Neural progenitor cell (in vitro differentiated cells): Measurements from ENCODE around the gene SLC17A6. TPM values are rescaled to one million over a fixed set of nuclear protein-coding genes. Genes with fewer than 3 reads are reported as not detected.
A peak's percentile ranks its signal among the peaks of the same experiment; 100 is the strongest.

Source experiments
- DNase-seq: peaks from one replicate; pipeline ENCODE4 v3.0.0-alpha.2; 2016; ENCODE audit warnings: low spot score
- H2AFZ ChIP-seq: fragments of 200-600 bp; sonication (generic); replicated peaks from 2 replicates; pipeline ENCODE4 v1.6.1; 2016; ENCODE audit warnings: antibody characterized with exemption
- H3F3A ChIP-seq: fragments of 200-600 bp; sonication (generic); 2 replicates; pipeline ENCODE4 v1.6.1; 2016; ENCODE audit warnings: antibody characterized with exemption, low read depth
- H3K27ac ChIP-seq: fragments of 200-600 bp; sonication (generic); 2 replicates; pipeline ENCODE4 v1.5.1; 2016; ENCODE audit warnings: mild to moderate bottlenecking
- H3K27me3 ChIP-seq: fragments of 200-600 bp; sonication (generic); 2 replicates; pipeline ENCODE4 v1.6.1; 2016; ENCODE audit warnings: mild to moderate bottlenecking, moderate library complexity
- H3K36me3 ChIP-seq: fragments of 200-600 bp; sonication (generic); 2 replicates; pipeline ENCODE4 v1.5.1; 2016
- H3K4me1 ChIP-seq: fragments of 200-600 bp; sonication (generic); 2 replicates; pipeline ENCODE4 v1.6.1; 2016; ENCODE audit warnings: mixed run types
- H3K4me2 ChIP-seq: fragments of 200-600 bp; sonication (generic); 2 replicates; pipeline ENCODE4 v1.6.1; 2016
- H3K4me3 ChIP-seq: fragments of 200-600 bp; sonication (generic); 2 replicates; pipeline ENCODE4 v1.5.1; 2016
- H3K79me2 ChIP-seq: fragments of 200-600 bp; sonication (generic); 2 replicates; pipeline ENCODE4 v1.6.1; 2016; ENCODE audit warnings: low read depth
- H3K9ac ChIP-seq: fragments of 200-600 bp; sonication (generic); 2 replicates; pipeline ENCODE4 v1.6.1; 2016
- H3K9me3 ChIP-seq: fragments of 200-600 bp; sonication (generic); 2 replicates; pipeline ENCODE4 v1.5.1; 2016; ENCODE audit warnings: low read depth
- H4K20me1 ChIP-seq: fragments of 200-600 bp; sonication (generic); 2 replicates; pipeline ENCODE4 v1.6.1; 2016; ENCODE audit warnings: low read depth
- H3K27ac Mint-ChIP-seq: 3 replicates; pipeline ENCODE4 v1.8.0; 2021; ENCODE audit warnings: mixed read lengths
- H3K27me3 Mint-ChIP-seq: 2 replicates; pipeline ENCODE4 v1.8.0; 2022; ENCODE audit warnings: low read depth, mild to moderate bottlenecking, inconsistent platforms, moderate library complexity, mixed read lengths; ENCODE audit not compliant: insufficient read depth
- H3K36me3 Mint-ChIP-seq: 3 replicates; pipeline ENCODE4 v1.8.0; 2021; ENCODE audit warnings: mixed read lengths
- H3K4me1 Mint-ChIP-seq: 3 replicates; pipeline ENCODE4 v1.8.0; 2021; ENCODE audit warnings: mixed read lengths
- H3K4me3 Mint-ChIP-seq: 3 replicates; pipeline ENCODE4 v1.8.0; 2021; ENCODE audit warnings: mild to moderate bottlenecking, moderate library complexity, mixed read lengths
- H3K9me3 Mint-ChIP-seq: 3 replicates; pipeline ENCODE4 v1.8.0; 2020; ENCODE audit warnings: mixed read lengths
- EZH2 ChIP-seq: fragments of 200-600 bp; sonication (generic); IDR thresholded peaks from 2 replicates; pipeline ENCODE4 v1.6.1; 2017; ENCODE audit warnings: antibody characterized with exemption, mild to moderate bottlenecking, moderate library complexity
- EZH2phosphoT487 ChIP-seq: fragments of 200-600 bp; sonication (generic); IDR thresholded peaks from 2 replicates; pipeline ENCODE4 v1.6.1; 2017; ENCODE audit warnings: antibody characterized with exemption
- total RNA-seq: library from RNA; depleted of rRNA; stranded (reverse); fragments of >200 nt; gene quantifications from 2 replicates; pipeline ENCODE4 v1.2.3, GENCODE V29; 2015; ENCODE audit warnings: low replicate concordance
- TF ChIP-seq, protein P1 (sequence below): fragments of 200-600 bp; sonication (generic); IDR thresholded peaks from 2 replicates; pipeline ENCODE4 v1.5.1; 2017; ENCODE audit warnings: antibody characterized with exemption, mild to moderate bottlenecking

SLC17A6 gene
- total RNA-seq = not detected in 2 replicates

DNA sequence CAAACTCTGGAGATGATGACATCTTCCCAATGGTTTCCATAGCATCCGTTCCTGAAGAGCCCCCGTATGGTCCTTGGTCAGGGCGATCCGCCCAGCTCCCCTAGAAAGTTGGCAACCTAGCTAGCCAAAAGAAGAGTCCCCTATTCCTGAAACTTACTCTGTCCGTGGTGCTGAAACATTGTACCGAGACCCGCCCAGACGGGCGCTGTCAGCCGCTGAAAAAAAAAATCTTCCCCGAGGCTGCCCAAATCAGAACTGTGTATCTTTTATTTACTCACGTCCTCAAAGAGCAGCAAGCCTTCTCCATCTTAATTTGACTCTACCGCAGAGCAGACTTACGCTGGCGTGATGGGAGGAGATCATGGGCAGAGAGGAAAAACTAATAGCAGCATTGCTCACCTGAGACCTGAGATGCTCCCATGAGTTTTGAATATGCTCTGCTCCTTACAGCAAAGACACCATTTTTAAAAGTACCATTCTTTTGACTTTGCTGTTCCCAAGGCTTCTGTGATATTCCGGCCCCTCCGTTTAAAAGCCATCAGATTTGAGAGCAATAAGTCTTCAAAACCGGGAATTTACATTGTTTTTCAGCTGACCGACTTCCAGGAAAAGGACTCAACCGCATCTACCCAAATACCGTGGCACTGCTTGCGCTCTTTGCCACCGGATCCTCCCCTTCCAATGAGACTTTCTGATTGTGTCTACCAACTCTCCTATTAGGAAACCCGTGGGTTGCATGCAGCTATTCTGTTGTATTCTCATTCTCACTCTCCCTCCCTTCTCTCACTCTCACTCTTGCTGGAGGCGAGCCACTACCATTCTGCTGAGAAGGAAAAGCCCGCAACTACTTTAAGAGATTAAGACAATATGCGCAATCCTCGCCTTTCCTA lies at the start of gene SLC17A6:
Gene SLC17A6, plus strand, starts transcription at position 786 of the 890 bp plus-strand sequence. CDS start 153 bp downstream, outside the sequence.
- Histone ChIP-seq H3K27me3 (peaks cover 62% of the 10 kb centered on the region), H2AFZ (no peak within 1 kb of the TSS), H4K20me1 (peaks cover 36% of the 10 kb centered on the region), H3K4me3 (no peak within 1 kb of the TSS), H3K9me3 (no peaks in the 10 kb centered on the region), H3K4me1 (peaks cover 13% of the 10 kb centered on the region), H3K36me3 (no peaks in the 10 kb centered on the region), H3F3A (peaks cover 11% of the 10 kb centered on the region), H3K9ac (no peak within 1 kb of the TSS), H3K27ac (no peak within 1 kb of the TSS), H3K4me2 (peak within 1 kb of the TSS; percentile 31), H3K79me2 (no peaks in the 10 kb centered on the region)
- Mint-ChIP-seq H3K27me3 (peaks cover 43% of the 10 kb centered on the region), H3K4me3 (peak within 1 kb of the TSS; percentile 75), H3K4me1 (peaks cover 20% of the 10 kb centered on the region), H3K27ac (no peak within 1 kb of the TSS), H3K9me3 (peaks cover 9% of the 10 kb centered on the region), H3K36me3 (no peaks in the 10 kb centered on the region)
- TF ChIP-seq EZH2 (peak; percentile 73), EZH2phosphoT487 (peak; percentile 43)
- TF ChIP-seq, protein P1, sequence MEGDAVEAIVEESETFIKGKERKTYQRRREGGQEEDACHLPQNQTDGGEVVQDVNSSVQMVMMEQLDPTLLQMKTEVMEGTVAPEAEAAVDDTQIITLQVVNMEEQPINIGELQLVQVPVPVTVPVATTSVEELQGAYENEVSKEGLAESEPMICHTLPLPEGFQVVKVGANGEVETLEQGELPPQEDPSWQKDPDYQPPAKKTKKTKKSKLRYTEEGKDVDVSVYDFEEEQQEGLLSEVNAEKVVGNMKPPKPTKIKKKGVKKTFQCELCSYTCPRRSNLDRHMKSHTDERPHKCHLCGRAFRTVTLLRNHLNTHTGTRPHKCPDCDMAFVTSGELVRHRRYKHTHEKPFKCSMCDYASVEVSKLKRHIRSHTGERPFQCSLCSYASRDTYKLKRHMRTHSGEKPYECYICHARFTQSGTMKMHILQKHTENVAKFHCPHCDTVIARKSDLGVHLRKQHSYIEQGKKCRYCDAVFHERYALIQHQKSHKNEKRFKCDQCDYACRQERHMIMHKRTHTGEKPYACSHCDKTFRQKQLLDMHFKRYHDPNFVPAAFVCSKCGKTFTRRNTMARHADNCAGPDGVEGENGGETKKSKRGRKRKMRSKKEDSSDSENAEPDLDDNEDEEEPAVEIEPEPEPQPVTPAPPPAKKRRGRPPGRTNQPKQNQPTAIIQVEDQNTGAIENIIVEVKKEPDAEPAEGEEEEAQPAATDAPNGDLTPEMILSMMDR = no peak
- peak; percentile 90 for DNase-seq

DNA sequence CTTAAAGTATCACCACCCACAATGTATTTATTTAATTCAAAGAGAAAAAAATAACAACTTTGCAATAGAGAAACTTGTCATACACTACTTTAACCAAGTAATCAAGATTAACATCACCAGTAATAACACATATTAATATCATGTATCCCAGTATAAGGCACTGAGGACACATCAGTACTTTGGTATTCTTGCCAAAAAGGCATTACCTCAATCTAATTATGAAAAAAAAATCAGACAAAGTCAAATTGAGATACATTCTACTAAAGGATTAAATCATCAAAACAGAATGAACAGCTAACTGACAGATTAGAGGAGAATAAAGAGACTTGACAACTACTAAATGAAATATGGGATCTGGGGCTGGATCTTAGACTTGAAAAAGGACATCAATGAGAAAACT lies 35.8 kb upstream of the SLC17A6 start:
- Histone ChIP-seq H3K36me3 (no peaks in the 10 kb centered on the region), H3K4me3 (no peak overlapping the region), H2AFZ (no peak overlapping the region), H3F3A (no peaks in the 10 kb centered on the region), H3K79me2 (no peaks in the 10 kb centered on the region), H3K4me2 (no peak overlapping the region), H3K9me3 (no peaks in the 10 kb centered on the region), H3K9ac (no peak overlapping the region), H3K27ac (no peak overlapping the region), H3K27me3 (peaks cover 4% of the 10 kb centered on the region), H4K20me1 (no peaks in the 10 kb centered on the region), H3K4me1 (no peaks in the 10 kb centered on the region)
- no peak for DNase-seq
- Mint-ChIP-seq H3K27me3 (no peaks in the 10 kb centered on the region), H3K36me3 (no peaks in the 10 kb centered on the region), H3K27ac (no peak overlapping the region), H3K4me3 (no peak overlapping the region), H3K9me3 (no peaks in the 10 kb centered on the region), H3K4me1 (no peaks in the 10 kb centered on the region)
- TF ChIP-seq EZH2 (no peak), EZH2phosphoT487 (no peak)
- TF ChIP-seq, protein P1 = no peak

DNA sequence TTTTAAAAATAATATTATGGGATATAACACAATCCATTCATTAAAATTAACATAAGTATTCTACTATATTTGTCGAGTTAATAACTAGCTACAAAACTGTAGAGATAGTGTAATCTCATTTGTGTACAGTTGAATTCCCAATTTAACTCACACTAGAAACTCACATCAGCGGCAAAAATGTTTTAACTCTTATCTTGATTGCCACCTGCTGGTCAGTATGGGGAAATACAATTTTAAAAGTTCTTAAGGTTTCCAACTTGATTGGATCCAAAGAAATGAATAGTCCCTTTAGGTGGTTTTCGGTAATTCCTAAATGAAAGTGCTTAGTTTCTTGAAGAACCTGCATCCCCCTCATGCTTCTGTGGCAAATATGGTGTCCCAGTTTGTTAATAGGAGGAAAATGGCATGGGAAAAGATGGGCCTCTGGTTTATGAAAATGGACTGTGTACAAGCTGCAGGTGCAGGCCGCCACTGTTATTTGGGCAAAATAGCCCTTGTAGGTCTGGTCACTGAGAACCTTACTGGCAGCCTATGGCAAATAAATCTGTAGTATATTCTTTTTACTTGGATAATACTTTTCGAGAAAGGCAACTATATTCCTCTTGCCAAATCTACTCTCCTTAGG lies 33.7 kb upstream of the SLC17A6 start:
- no peak overlapping the region for H3K27ac ChIP-seq
- Mint-ChIP-seq H3K36me3 (no peaks in the 10 kb centered on the region), H3K9me3 (no peaks in the 10 kb centered on the region), H3K27ac (no peak overlapping the region), H3K4me1 (no peaks in the 10 kb centered on the region), H3K27me3 (no peaks in the 10 kb centered on the region), H3K4me3 (no peak overlapping the region)
- H3K79me2 ChIP-seq = no peaks in the 10 kb centered on the region
- no peaks in the 10 kb centered on the region for H3K4me1 ChIP-seq
- H4K20me1 ChIP-seq = no peaks in the 10 kb centered on the region
- H3K36me3 ChIP-seq = no peaks in the 10 kb centered on the region
- TF ChIP-seq, protein P1 = peak; percentile 84
- no peak for TF ChIP-seq EZH2phosphoT487
- H3K4me2 ChIP-seq = no peak overlapping the region
- no peaks in the 10 kb centered on the region for H3F3A ChIP-seq
- no peak overlapping the region for H3K9ac ChIP-seq
- peak overlapping the region; percentile 89 for H2AFZ ChIP-seq
- no peak overlapping the region for H3K4me3 ChIP-seq
- DNase-seq = peak; percentile 55
- no peaks in the 10 kb centered on the region for H3K9me3 ChIP-seq
- peaks cover 4% of the 10 kb centered on the region for H3K27me3 ChIP-seq
